GM12878 (cell line): Measurements from ENCODE around the gene FAIM. TPM values are rescaled to one million over a fixed set of nuclear protein-coding genes. Genes with fewer than 3 reads are reported as not detected.

ENCODE experiments used
- ATAC-seq: fragments of 200-7000 bp; cut with Tn5 transposase; 3 replicates; pipeline ENCODE4 v1.9.1; 2020; ENCODE audit warnings: mild to moderate bottlenecking, moderate library complexity
- BruUV-seq: library from RNA; stranded (reverse); fragments of 400-500 nt; replicated peaks from 2 replicates; lab custom pipeline; 2021; lab: Mats Ljungman, UMichigan
- CTCF ChIA-PET: fragments of 300-600 bp; sonication (Branson Sonifier 250); formaldehyde crosslinking; extraction: SDS; loops from one replicate; lab custom pipeline; 2021; ENCODE audit warnings: inconsistent platforms; lab: Yijun Ruan, JAX
- POLR2A ChIA-PET: fragments of 350-600 bp; formaldehyde crosslinking; extraction: SDS; loops from one replicate; lab custom pipeline; 2021; ENCODE audit warnings: inconsistent platforms; lab: Charles Lee
- RAD21 ChIA-PET: fragments of 300-600 bp; sonication (Branson Sonifier 250); formaldehyde crosslinking; loops from one replicate; lab custom pipeline; 2023; ENCODE audit warnings: antibody characterized with exemption; ENCODE audit not compliant: unreplicated experiment; lab: Charles Lee
- SMC1A ChIA-PET: fragments of 300-600 bp; sonication (Branson Sonifier 250); formaldehyde crosslinking; loops from one replicate; lab custom pipeline; 2023; ENCODE audit not compliant: unreplicated experiment, uncharacterized antibody; lab: Charles Lee
- DNase-seq: peaks from one replicate; pipeline ENCODE4 v3.0.0-alpha.2; 2011; ENCODE audit warnings: low read depth, low spot score
- FAIRE-seq: peaks from 3 replicates; lab custom pipeline; 2011; peaks lifted over from hg19 to GRCh38; lab: Jason Lieb, UNC
- H2AFZ ChIP-seq: 2 replicates; pipeline ENCODE4 v1.6.0; 2011; ENCODE audit warnings: low read depth, low read length, control low read depth; ENCODE audit not compliant: control insufficient read depth
- H3K27ac ChIP-seq: 2 replicates; pipeline ENCODE4 v1.5.1; 2011; ENCODE audit warnings: control low read depth; ENCODE audit not compliant: control insufficient read depth, insufficient read depth
- H3K27me3 ChIP-seq, 2 experiments: replicated peaks in 1 of 2; 2 replicates each; pipeline versions ENCODE4 v1.6.0 to v1.6.1; 2011; ENCODE audit warnings: low read length in 1 of 2; ENCODE audit not compliant: control insufficient read depth in 2 of 2, insufficient read depth in 2 of 2
- H3K36me3 ChIP-seq, 2 experiments: 2 replicates each; pipeline ENCODE4 v1.5.1; 2011; ENCODE audit warnings: low read length in 1 of 2; ENCODE audit not compliant: control insufficient read depth in 2 of 2, insufficient read depth in 2 of 2
- H3K4me1 ChIP-seq: 2 replicates; pipeline ENCODE4 v1.6.1; 2011; ENCODE audit warnings: mild to moderate bottlenecking, low read length, moderate library complexity, mixed read lengths; ENCODE audit not compliant: control insufficient read depth, insufficient read depth
- H3K4me2 ChIP-seq: 2 replicates; pipeline ENCODE4 v1.6.0; 2011; ENCODE audit warnings: control low read depth; ENCODE audit not compliant: control insufficient read depth, insufficient read depth
- H3K4me3 ChIP-seq: fragments of 200-600 bp; sonication (generic); 2 replicates; pipeline ENCODE4 v1.5.1; 2016
- H3K79me2 ChIP-seq: 2 replicates; pipeline ENCODE4 v1.6.0; 2011; ENCODE audit warnings: low read length; ENCODE audit not compliant: control insufficient read depth, insufficient read depth
- H3K9ac ChIP-seq: 2 replicates; pipeline ENCODE4 v1.8.0; 2011; ENCODE audit warnings: low read length, control low read depth, mixed read lengths; ENCODE audit not compliant: control insufficient read depth, insufficient read depth
- H3K9me3 ChIP-seq: replicated peaks from 3 replicates; pipeline ENCODE4 v1.5.1; 2011; ENCODE audit warnings: mild to moderate bottlenecking, low read length; ENCODE audit not compliant: control insufficient read depth, insufficient read depth
- H4K20me1 ChIP-seq: 2 replicates; pipeline ENCODE4 v1.6.0; 2011; ENCODE audit not compliant: control insufficient read depth, insufficient read depth
- CREB1 ChIP-seq: IDR thresholded peaks from 2 replicates; pipeline ENCODE4 v1.6.1; 2012; ENCODE audit warnings: low read depth, mild to moderate bottlenecking, inconsistent platforms
- E2F8 ChIP-seq: fragments of 450-650 bp; IDR thresholded peaks from 2 replicates; pipeline ENCODE4 v1.6.1; 2018; ENCODE audit warnings: mild to moderate bottlenecking, low read depth, moderate library complexity; ENCODE audit not compliant: partially characterized antibody
- HDGF ChIP-seq: fragments of 450-650 bp; IDR thresholded peaks from 2 replicates; pipeline ENCODE4 v1.6.1; 2016; ENCODE audit warnings: antibody characterized with exemption
- RAD21 ChIP-seq: IDR thresholded peaks from 2 replicates; pipeline ENCODE4 v1.6.1; 2011; ENCODE audit warnings: mild to moderate bottlenecking, low read depth, low read length, moderate library complexity; ENCODE audit not compliant: insufficient read depth
- RB1 ChIP-seq: fragments of 450-650 bp; formaldehyde crosslinking; IDR thresholded peaks from 2 replicates; pipeline ENCODE4 v1.6.1; 2017; ENCODE audit warnings: mild to moderate bottlenecking, borderline replicate concordance
- SIN3A ChIP-seq: IDR thresholded peaks from 2 replicates; pipeline ENCODE4 v1.6.1; 2012; ENCODE audit warnings: low read depth, low read length, improper control_type of control experiment
- SREBF2 ChIP-seq: IDR thresholded peaks from 2 replicates; pipeline ENCODE4 v1.6.1; 2012; ENCODE audit warnings: mild to moderate bottlenecking, low read length
- WGBS: methylation state at CpG from one replicate; pipeline ENCODE4 v1.1.6; 2016; ENCODE audit warnings: low lambda C conversion rate; ENCODE audit not compliant: insufficient replicate concordance, insufficient coverage; ENCODE audit errors: missing lambda C conversion rate; 5-methylcytosine and 5-hydroxymethylcytosine counted together
- in situ Hi-C: fragments of 300-500 bp; cut with MboI; formaldehyde crosslinking; loops from 9 replicates; pipeline ENCODE4 v1.14.3; 2018; ENCODE audit warnings: mixed read lengths
- intact Hi-C: fragments of 100-400 bp; cut with micrococcal nuclease; formaldehyde crosslinking; loops from one replicate; pipeline ENCODE4 v1.14.2; 2022; ENCODE audit not compliant: unreplicated experiment
- polyA plus RNA-seq, 11 experiments: library from polyadenylated mRNA; depleted of rRNA in 4 of 11; unstranded in 6 of 11; stranded (reverse) in 5 of 11; fragments of >200 nt; fragmentation: Nextera tagmentation in 4 of 11; fragmentation: Illumina TruSeq in 1 of 11; extraction: Ambion mirVana in 4 of 11; extraction: Trizol in 1 of 11; gene quantifications; 1 replicate in 1 of 11; 2 replicates in 10 of 11; pipeline versions ENCODE4 v1.2.1 to v1.2.3, GENCODE V29; 2011 to 2016; ENCODE audit warnings: inconsistent platforms in 2 of 11, missing spikeins in 2 of 11, low read depth in 1 of 11
- total RNA-seq, 4 experiments: library from RNA; depleted of rRNA in 3 of 4; stranded (reverse); fragments of >200 nt in 3 of 4; fragmentation: Illumina TruSeq in 1 of 4; extraction: Trizol in 1 of 4; gene quantifications; 2 replicates each; pipeline versions ENCODE4 v1.2.1 to v1.2.3, GENCODE V29; 2013 to 2021

FAIM gene
- total and polyA plus RNA-seq, 10 of the 15 experiments (the other 5 are each of a cell fraction or from before 2014, with no cell fraction given), result 9.3 to 34.0 (median 23.5) TPM

- RAD21 ChIA-PET, result interaction anchor here (0.5 to 7.5 kb wide), 26 partner anchors 8 to 329 kb away, joined by 3 to 166 read pairs (median 7); no protein-coding TSS in a partner anchor
- FAIRE-seq, result no peak
These were observed 15.0 kb upstream of the FAIM start for GRCh38 chr3:138593488-138594149.

GRCh38 chr3:138594150-138594934 lies 14.2 kb upstream of the FAIM start, which contains the start of gene CEP70:
TSS of gene CEP70 (minus strand) at chr3:138594260. CDS start at chr3:138572927, 21,333 bp downstream.
- H2AFZ ChIP-seq, result peak within 1 kb of the TSS; percentile 84
- no peaks in the 10 kb centered on the region for H3K36me3 ChIP-seq
- ChIA-PET POLR2A (interaction anchor here (0.6 to 3.3 kb wide), 10 partner anchors 9 to 322 kb away, joined by 3 to 15 read pairs (median 4); partner anchors contain the start of gene FAIM), CTCF (interaction anchor here (0.6 to 14.3 kb wide), 47 partner anchors 9 to 527 kb away, joined by 3 to 451 read pairs (median 5); partner anchors contain the start of gene FAIM), RAD21 (interaction anchor here (0.5 to 7.5 kb wide), 34 partner anchors 9 to 758 kb away, joined by 3 to 166 read pairs (median 6); no protein-coding TSS in a partner anchor), SMC1A (interaction anchor here (0.5 to 6.9 kb wide), 26 partner anchors 10 to 339 kb away, joined by 3 to 132 read pairs (median 5); no protein-coding TSS in a partner anchor)
- under 1% methylated on average over 51 of the region's 52 CpGs for whole genome bisulfite sequencing
- H3K4me2 ChIP-seq, result peak within 1 kb of the TSS; percentile 93
- peaks cover 3% of the 10 kb centered on the region; the same call in 2 of the 3 replicates for H3K9me3 ChIP-seq
- peak; percentile 78 for DNase-seq
- H4K20me1 ChIP-seq, result no peaks in the 10 kb centered on the region
- intact Hi-C loops, result loop anchor here (1.0 to 5.0 kb wide), 4 partner anchors 92 to 321 kb away; no protein-coding TSS in a partner anchor
- H3K79me2 ChIP-seq, result no peaks in the 10 kb centered on the region
- peaks cover 10% of the 10 kb centered on the region for H3K4me1 ChIP-seq
- in situ Hi-C loops, result no loop called here
- H3K27me3 ChIP-seq, result no peaks in the 10 kb centered on the region; a peak in 1 of 4 replicates
- H3K4me3 ChIP-seq, result peak within 1 kb of the TSS; percentile 62
- H3K27ac ChIP-seq, result peak within 1 kb of the TSS; percentile 24; the same call in 1 of the 2 replicates
- ATAC-seq, result peak; percentile 95
- H3K9ac ChIP-seq, result peak within 1 kb of the TSS; percentile 69
- BruUV-seq, result no TSS peak
- FAIRE-seq, result peak; percentile 98
- no peak for TF ChIP-seq SIN3A
- 0 out of 2 replicates have a peak, but pooled peaks have one; percentile 33 for TF ChIP-seq HDGF
- no peak for TF ChIP-seq E2F8
- TF ChIP-seq SREBF2, result no peak
- peak; percentile 91 for TF ChIP-seq RAD21

More at GRCh38 chr3:138593488-138594149, 15.0 kb upstream of the FAIM start:
- TSS peak; percentile 76 for BruUV-seq
- TF ChIP-seq RB1 (0 out of 2 replicates have a peak, but pooled peaks have one; percentile 17), CREB1 (no peak)
- DNase-seq, result no peak
- peak overlapping the region; percentile 24; the same call in 1 of the 2 replicates for H3K27ac ChIP-seq
- H3K9ac ChIP-seq, result peak overlapping the region; percentile 69
- ChIA-PET POLR2A (interaction anchor here (1.0 to 3.3 kb wide), 6 partner anchors 12 to 322 kb away, joined by 3 to 15 read pairs (median 6); partner anchors contain the start of gene FAIM), CTCF (interaction anchor here (0.8 to 14.3 kb wide), 36 partner anchors 10 to 341 kb away, joined by 3 to 451 read pairs (median 6); partner anchors contain the start of gene FAIM), SMC1A (interaction anchor here (0.5 to 6.9 kb wide), 21 partner anchors 9 to 330 kb away, joined by 3 to 132 read pairs (median 6); no protein-coding TSS in a partner anchor)
- no peaks in the 10 kb centered on the region; a peak in 1 of 4 replicates for H3K27me3 ChIP-seq
- peaks cover 10% of the 10 kb centered on the region for H3K4me1 ChIP-seq
- no peaks in the 10 kb centered on the region for H3K36me3 ChIP-seq
- in situ Hi-C loops, result no loop called here
- H3K4me3 ChIP-seq, result peak overlapping the region; percentile 62
- intact Hi-C loops, result loop anchor here (1.0 to 5.0 kb wide), 4 partner anchors 93 to 322 kb away; no protein-coding TSS in a partner anchor
- H3K4me2 ChIP-seq, result peak overlapping the region; percentile 93
- H3K79me2 ChIP-seq, result no peaks in the 10 kb centered on the region
- 12% methylated on average over 22 of the region's 22 CpGs for WGBS
- H4K20me1 ChIP-seq, result no peaks in the 10 kb centered on the region
- H2AFZ ChIP-seq, result peak overlapping the region; percentile 84
- peaks cover 2% of the 10 kb centered on the region; the same call in 2 of the 3 replicates for H3K9me3 ChIP-seq
- ATAC-seq, result no peak
